HL-60 (cell line): Measurements from ENCODE around the gene FAF1.

ENCODE experiments used
- CTCF ChIP-seq: IDR thresholded peaks from one replicate; pipeline ENCODE4 v1.5.1; 2011; ENCODE audit warnings: low read length, control low read depth, inconsistent platforms; ENCODE audit not compliant: insufficient read depth
- GABPA ChIP-seq: IDR thresholded peaks from 2 replicates; pipeline ENCODE4 v1.6.1; 2012; ENCODE audit warnings: low read depth
- REST ChIP-seq: IDR thresholded peaks from 2 replicates; pipeline ENCODE4 v1.6.1; 2012; ENCODE audit warnings: low read depth; ENCODE audit not compliant: insufficient replicate concordance

GRCh38 chr1:50693829-50694228, 266.2 kb downstream of the FAF1 start:
- TF ChIP-seq CTCF (no peak), GABPA (no peak), REST (no peak)
